ENCODE data around the gene EGFR.

Gene EGFR

GRCh38 chr7:55174856-55175255 lies 156.0 kb downstream of the EGFR start:
- no peak for DNase-seq

GRCh38 chr7:55177068-55177530 lies 158.3 kb downstream of the EGFR start:
- DNase-seq = no peak

- no peak for DNase-seq
Observed at GRCh38 chr7:55177589-55178261, 158.9 kb downstream of the EGFR start.

- no peak for DNase-seq
Observed at GRCh38 chr7:55178292-55178862, 159.6 kb downstream of the EGFR start.

GRCh38 chr7:55178863-55179773 lies 160.3 kb downstream of the EGFR start:
- no peak for DNase-seq

- no peak for DNase-seq
Observed at GRCh38 chr7:55179931-55180682, 161.3 kb downstream of the EGFR start.

GRCh38 chr7:55180963-55181542 lies 162.2 kb downstream of the EGFR start:
- no peak for DNase-seq

- no peak for DNase-seq
Observed at GRCh38 chr7:55181762-55182161, 162.9 kb downstream of the EGFR start.

GRCh38 chr7:55183897-55184296 lies 165.1 kb downstream of the EGFR start:
- DNase-seq = no peak

- no peak for DNase-seq
Observed at GRCh38 chr7:55185321-55185802, 166.5 kb downstream of the EGFR start.

GRCh38 chr7:55185941-55186609 lies 167.3 kb downstream of the EGFR start:
- DNase-seq = peak; percentile 24 to 63

GRCh38 chr7:55187701-55188491 lies 169.1 kb downstream of the EGFR start:
- no peak for DNase-seq

GRCh38 chr7:55188590-55189138 lies 169.8 kb downstream of the EGFR start:
- DNase-seq = no peak

GRCh38 chr7:55189146-55189766 lies 170.4 kb downstream of the EGFR start:
- no peak for DNase-seq

- DNase-seq = no peak
Observed at GRCh38 chr7:55189878-55190436, 171.1 kb downstream of the EGFR start.

- DNase-seq = no peak
Observed at GRCh38 chr7:55190511-55191160, 171.8 kb downstream of the EGFR start.

- no peak for DNase-seq
Observed at GRCh38 chr7:55191161-55191925, 172.5 kb downstream of the EGFR start.

GRCh38 chr7:55191926-55192692 lies 173.3 kb downstream of the EGFR start:
- DNase-seq = no peak
